Limb (tissue), 2 donors: ENCODE measurements around the gene KRTCAP2.

Experiments
- DNase-seq, 2 donors: peaks; one replicate each; pipeline ENCODE4 v3.0.0-alpha.2; 2016; ENCODE audit errors: extremely low spot score in 2 of 2

Gene KRTCAP2

GRCh38 chr1:155134880-155135414, 38.2 kb downstream of the KRTCAP2 start:
- DNase-seq = peak; percentile 72 to 83

GRCh38 chr1:155134322-155134721, 38.8 kb downstream of the KRTCAP2 start:
- no peak for DNase-seq

DNA sequence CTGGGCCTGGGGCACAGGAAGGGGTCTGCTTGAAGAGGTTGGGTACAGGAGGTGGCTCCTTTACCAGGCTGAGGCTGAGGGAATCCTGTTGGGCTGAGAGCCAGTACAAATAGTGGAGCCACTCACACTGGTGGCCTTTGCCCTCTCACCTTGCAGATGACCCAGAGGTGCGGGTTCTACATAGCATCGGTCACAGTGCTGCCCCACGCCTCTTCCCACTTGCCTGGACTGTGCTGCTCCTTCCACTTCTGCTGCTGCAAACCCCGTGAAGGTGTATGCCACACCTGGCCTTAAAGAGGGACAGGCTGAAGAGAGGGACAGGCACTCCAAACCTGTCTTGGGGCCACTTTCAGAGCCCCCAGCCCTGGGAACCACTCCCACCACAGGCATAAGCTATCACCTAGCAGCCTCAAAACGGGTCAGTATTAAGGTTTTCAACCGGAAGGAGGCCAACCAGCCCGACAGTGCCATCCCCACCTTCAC, 39.3 kb downstream of the KRTCAP2 start:
- no peak for DNase-seq

- DNase-seq = no peak
These were observed 41.2 kb downstream of the KRTCAP2 start for GRCh38 chr1:155131856-155132255.

DNA sequence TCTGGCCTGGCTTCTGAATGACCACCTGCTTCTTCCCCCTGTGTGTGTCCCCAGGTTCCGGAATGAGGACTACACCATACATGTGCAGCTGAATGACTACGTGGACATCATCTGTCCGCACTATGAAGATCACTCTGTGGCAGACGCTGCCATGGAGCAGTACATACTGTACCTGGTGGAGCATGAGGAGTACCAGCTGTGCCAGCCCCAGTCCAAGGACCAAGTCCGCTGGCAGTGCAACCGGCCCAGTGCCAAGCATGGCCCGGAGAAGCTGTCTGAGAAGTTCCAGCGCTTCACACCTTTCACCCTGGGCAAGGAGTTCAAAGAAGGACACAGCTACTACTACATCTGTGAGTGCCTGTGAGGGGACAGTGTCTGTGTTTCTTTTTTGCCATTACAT, 41.8 kb downstream of the KRTCAP2 start:
- no peak for DNase-seq

DNA sequence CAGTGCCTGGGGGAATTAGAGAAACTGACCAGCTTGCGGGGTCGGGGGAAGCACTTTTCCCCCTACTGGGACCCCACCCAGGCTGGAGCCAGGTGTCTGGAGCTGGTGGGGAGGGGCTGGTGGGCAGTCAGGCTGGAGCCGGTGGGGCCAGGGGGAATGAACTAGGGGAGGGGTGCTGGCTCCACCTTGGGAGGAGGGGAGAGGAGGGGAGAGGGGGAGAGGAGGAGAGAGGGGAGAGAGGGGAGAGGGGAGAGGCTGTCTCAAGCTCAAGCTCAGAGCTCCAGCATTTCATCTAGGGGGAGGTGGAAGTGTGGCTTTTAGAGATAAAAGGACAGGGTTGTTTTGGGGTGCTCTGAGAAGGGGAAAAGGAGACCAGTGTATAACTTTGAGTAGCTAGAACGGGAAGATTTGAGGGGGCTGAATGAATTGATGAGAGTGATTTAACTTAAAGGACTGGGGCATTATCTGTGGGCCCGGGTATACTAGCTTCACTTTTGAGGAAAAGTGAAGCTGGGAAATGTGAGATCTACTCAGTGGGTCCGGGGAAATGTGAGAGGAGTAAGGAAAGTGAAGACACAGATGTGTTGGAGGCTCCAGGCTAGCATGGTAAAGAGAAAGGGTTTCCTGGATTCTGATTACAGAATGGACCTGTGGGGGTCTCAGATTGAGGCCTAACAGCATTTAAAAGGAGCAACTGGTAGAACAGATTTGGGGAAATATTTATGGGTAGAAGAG, 42.7 kb downstream of the KRTCAP2 start:
- peak in 1 of 2 donors; percentile 51 for DNase-seq

DNA sequence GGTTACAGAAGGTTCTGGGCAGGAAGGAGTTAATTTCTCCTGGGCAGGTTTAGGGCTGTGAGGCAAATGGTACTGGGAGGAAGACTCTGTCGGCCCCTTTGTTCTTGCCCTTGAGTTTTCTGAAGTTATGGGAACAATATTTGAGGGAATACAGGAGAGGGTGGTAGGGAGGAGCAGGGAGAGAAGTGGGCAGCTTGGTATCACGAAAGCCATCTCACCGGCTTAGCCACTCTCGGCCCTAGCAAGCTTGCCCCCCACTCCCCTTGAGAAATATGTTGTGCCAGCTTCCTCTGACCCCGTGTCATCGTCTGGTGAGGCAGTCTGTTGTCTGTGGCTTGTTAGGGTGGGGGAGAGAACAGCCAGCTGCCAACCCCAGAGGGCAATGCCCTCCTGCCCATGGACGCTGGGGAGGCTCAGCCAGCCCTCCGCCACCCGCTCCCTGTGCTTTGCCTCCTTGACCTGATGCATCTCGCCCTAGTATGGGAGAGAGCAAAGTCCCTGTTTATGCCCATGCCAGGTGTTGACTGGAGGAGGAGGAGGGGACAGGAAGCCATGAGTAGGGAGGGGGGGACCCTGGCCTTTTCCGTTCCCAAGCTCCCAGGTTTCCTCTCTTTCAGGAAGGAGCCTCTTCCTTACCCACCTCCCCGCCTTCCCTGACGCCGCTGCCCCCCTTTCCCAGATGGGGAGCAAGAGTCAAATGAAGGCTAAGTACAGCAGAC, 44.2 kb downstream of the KRTCAP2 start:
- DNase-seq = no peak

DNA sequence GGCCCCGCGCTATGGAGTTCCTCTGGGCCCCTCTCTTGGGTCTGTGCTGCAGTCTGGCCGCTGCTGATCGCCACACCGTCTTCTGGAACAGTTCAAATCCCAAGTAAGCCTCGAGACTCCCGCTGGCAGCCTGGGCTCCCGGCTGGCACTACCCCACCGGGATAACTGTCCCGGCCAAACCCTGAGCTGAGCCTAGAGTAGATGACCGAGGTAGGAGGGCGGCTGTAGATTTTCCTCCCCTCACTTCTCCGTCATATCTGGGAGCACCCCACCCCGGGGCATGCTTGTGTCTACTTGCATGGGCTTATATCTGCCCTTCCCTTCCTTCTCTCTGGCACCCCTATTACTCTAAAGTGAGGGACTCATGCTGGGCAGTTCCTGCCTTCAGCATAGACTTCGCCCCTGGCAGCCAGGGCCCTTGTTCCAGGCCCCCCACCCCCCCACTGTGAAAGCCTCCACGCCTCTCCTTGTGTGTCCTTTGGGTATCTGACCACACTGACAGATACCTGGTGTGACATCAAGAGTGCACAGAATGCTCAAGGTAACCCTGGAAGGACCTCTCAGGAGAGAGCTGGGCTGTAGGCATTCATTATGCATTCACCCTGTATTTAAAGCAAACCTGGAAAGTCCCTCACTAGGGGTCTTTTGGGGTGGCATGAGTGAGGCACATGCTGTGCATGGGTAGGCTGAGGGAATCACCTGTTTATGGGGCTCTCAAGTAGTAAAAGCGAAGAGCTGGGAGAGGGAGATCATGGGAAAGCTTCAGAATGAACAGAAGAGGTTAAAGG, 44.9 kb downstream of the KRTCAP2 start:
- DNase-seq = no peak

DNA sequence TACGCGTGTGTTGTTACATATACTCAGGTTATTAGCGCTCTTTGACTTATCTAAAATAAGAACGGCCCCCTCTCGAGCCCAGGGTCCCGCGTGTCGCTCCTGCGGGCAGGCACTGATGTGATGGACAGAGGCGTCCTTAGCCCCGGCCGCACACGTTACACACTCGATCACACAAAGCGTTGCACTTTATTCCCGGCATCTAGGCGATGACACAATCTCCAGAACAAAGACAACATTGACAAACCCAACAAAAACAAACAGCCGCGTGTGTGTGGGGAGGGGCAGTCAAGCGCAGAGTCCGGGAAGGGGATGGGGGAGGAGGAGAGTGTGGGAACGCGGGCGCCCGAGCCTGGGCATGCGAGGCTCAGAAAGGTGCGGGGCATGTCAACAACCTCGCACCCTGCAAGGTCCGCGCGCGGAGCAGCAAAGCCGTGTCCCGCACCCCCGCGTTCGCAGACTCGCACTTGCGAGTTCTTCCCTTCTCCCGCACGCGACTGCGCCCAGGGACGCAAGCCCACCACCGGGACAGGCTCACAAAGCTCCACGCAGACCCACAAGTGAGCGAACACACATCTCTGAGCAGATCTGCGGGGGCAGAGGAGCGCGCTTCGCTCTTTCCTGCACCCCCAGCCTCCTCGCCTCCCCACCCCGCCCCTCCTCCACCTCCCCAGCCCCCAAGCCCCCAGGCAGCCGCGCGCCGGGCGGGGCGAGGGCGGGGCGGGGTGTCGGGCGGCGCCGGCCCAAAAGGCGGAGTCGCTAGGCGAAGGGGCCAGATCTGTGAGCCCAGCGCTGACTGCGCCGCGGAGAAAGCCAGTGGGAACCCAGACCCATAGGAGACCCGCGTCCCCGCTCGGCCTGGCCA, 45.8 kb downstream of the KRTCAP2 start, which contains the start of gene EFNA1:
EFNA1 (plus strand) TSS at position 772 of the 862 bp plus-strand sequence. CDS start 102 bp downstream, outside the sequence.
- DNase-seq = peak; percentile 51 to 75

GRCh38 chr1:155126556-155127104, 46.5 kb downstream of the KRTCAP2 start:
- DNase-seq = peak in 1 of 2 donors; percentile 63

GRCh38 chr1:155125946-155126555, 47.1 kb downstream of the KRTCAP2 start:
- peak; percentile 43 to 64 for DNase-seq

DNA sequence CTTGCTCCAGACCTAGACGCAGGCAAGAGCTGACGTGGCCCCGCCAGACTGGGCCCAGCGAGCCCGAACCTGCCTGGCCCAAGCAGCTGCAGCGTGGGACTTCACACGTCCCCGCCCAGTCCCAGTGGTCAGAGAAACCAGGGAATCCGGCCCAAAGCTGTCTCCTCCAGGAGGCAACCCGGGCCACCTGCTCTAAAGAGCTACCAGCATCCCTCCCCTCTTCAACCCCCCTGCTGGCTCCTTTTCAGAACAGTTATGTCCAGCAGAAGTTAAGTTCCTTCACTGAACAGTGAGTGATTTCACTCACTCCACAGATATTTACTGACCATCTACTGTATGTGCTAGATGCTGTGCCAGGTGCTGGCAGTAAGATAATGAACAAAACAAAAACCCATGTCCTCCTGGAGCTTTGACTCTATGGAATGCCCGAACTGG, 47.6 kb downstream of the KRTCAP2 start:
- no peak for DNase-seq

GRCh38 chr1:155124503-155125463, 48.3 kb downstream of the KRTCAP2 start:
- DNase-seq = no peak

DNA sequence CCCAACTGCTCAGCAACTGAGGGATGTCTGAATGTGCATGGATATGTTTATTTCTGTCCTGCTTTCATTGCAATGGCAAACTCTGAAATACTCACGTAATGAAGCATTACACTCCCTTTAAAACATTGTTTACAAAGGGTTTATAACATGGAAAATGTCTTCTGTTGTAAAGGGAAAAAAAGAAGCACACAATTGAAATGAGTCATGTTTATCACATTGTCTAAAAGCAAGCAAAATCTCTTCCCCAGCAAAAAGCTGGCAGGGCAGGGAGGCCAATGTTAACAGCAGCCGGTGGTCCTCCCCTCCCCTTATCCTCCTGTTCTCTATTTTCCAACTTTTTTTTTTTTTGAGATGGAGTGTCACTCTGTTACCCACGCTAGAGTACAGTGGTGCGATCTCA, 49.3 kb downstream of the KRTCAP2 start:
- DNase-seq = no peak

DNA sequence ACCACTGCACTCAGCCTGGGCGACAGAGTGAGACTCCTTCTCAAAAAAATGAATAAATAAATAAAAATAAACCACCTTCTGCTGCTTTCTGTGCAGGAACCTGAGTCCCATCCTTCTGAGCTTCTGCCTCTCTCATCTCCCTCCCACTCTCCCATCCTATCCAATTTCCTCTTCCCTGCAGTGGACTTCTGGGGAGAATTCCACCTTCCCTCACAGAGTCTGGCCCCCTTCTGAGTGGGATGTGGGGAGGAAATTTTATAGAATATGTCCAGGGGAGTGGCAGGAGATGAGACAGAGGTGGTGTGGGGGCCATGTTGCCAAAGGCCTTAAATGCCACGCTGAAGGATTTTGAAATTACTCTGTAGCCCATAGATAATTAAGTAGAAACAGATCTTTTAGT, 50.8 kb downstream of the KRTCAP2 start:
- DNase-seq = no peak

DNA sequence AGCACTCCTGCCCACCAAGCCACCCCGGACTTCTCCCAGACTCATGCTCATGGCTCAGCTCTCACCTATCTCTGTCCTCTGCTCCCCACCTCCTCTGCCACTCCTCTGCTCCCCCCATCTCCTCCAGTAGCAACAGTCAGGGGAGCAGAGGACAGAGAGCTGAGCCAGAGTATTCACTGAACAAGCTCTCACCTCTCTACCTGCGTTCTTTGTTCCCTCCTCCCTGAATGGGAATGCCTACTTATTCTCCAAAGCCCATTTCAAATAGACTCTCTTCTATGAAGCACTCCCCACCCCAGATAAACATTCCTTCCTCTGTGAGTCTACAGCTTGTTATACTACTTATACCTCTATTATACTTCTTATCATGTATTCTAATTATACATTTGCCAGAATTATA, 51.9 kb downstream of the KRTCAP2 start:
- DNase-seq = no peak

DNA sequence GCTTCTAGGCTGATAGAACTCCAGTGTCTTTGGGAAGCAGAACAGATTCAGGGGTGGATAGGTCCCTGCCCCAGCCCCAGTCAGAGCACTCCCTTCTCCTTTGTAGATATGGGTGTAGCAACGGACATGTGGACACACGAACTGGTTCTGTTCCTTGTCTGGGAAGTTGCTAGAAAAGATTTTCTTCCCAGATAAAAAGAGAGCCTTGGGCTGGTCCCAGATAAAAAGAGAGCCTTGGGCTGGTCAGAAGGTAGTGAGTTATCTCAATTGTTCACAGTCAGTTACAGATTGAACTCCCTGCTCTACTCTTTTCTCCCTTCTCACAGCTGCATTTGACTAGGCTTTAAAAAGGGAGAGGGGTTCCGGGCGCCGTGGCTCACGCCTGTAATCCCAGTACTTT, 52.9 kb downstream of the KRTCAP2 start:
- no peak for DNase-seq
